ENCODE results near the gene ATAD3B. TPM values are rescaled to one million over a fixed set of nuclear protein-coding genes. Genes with fewer than 3 reads are reported as not detected.

The ATAD3B gene
- total and polyA plus RNA-seq, 4 donors, result 6.4 to 14.3 (median 10.3) TPM

DNA sequence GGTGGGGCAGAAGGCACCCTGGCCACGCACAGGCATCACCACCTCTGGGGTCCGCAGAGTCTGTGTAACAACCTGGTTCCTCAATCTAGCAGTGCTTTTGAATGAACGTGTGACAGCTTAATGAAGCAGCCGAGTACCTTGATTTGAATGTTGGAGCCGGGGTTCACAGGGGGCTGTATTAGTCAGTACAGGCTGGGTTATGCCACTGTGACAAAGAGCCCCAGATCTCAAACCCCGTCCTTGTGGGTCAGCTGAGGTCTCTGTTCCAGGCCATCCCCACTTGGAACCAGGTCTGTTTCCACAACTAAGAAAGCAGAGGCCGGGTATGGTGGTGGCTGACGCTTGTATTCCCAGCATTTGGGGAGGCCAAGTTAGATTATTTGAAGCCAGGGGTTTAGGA is 58.4 kb downstream of the ATAD3B start:
- no peak overlapping the region for H3K4me3 ChIP-seq (ENCODE audit: low read depth in 1 of 3, low read length in 3 of 3)
- no peak overlapping the region for H3K27ac ChIP-seq (ENCODE audit: low read depth in 1 of 2, low read length in 2 of 2)
- no peak overlapping the region for H3K9ac ChIP-seq (ENCODE audit: low read depth in 1 of 2, low read length in 2 of 2)
- 97% methylated on average over 8 of the region's 8 CpGs for WGBS
- no peaks in the 10 kb centered on the region for H3K27me3 ChIP-seq (ENCODE audit: control insufficient read depth in 4 of 4, insufficient read depth in 4 of 4, low read length in 3 of 4)
- DNase-seq (ENCODE audit: low spot score), result no peak
- H3K4me1 ChIP-seq (ENCODE audit: control insufficient read depth in 4 of 4, insufficient read depth in 4 of 4, low read length in 3 of 4), result peaks cover 0 to 2% (median 2%) of the 10 kb centered on the region in 4 donors
- TF ChIP-seq RAD21 (IDR thresholded peaks at IDR 0.05) (no peak), TAF1 (conservative IDR thresholded peaks at IDR 0.05) (no peak), HNF4G (IDR thresholded peaks at IDR 0.05) (no peak), RXRA (IDR thresholded peaks at IDR 0.05) (no peak), REST (IDR thresholded peaks at IDR 0.05) (no peak)
- H3K36me3 ChIP-seq (ENCODE audit: control insufficient read depth in 4 of 4, insufficient read depth in 3 of 4, low read depth in 1 of 4, low read length in 3 of 4), result peaks cover 0 to 22% (median 6%) of the 10 kb centered on the region in 4 donors
- H3K9me3 ChIP-seq (ENCODE audit: control insufficient read depth in 4 of 4, low read length in 3 of 4), result peaks cover 0 to 2% (median 0%) of the 10 kb centered on the region in 4 donors

GRCh38 chr1:1531947-1532346 is 60.4 kb downstream of the ATAD3B start:
- TF ChIP-seq TAF1 (conservative IDR thresholded peaks at IDR 0.05) (no peak), HNF4A (conservative IDR thresholded peaks at IDR 0.05) (no peak), GABPA (IDR thresholded peaks at IDR 0.05 in 1 of 2, conservative IDR thresholded peaks at IDR 0.05 in 1 of 2) (no peak), RXRA (IDR thresholded peaks at IDR 0.05) (no peak), SP1 (IDR thresholded peaks at IDR 0.05) (no peak), FOXA2 (IDR thresholded peaks at IDR 0.05) (no peak), NR2F2 (IDR thresholded peaks at IDR 0.05) (no peak), MAX (IDR thresholded peaks at IDR 0.05) (no peak), REST (IDR thresholded peaks at IDR 0.05) (no peak), HNF4G (IDR thresholded peaks at IDR 0.05) (no peak), EGR1 (IDR thresholded peaks at IDR 0.05; ENCODE audit: low read depth in 2 of 2) (no peak), YY1 (IDR thresholded peaks at IDR 0.05) (no peak), FOXA1 (IDR thresholded peaks at IDR 0.05) (no peak), RAD21 (IDR thresholded peaks at IDR 0.05) (no peak), JUND (IDR thresholded peaks at IDR 0.05) (no peak)
- TF ChIP-seq, protein P1, sequence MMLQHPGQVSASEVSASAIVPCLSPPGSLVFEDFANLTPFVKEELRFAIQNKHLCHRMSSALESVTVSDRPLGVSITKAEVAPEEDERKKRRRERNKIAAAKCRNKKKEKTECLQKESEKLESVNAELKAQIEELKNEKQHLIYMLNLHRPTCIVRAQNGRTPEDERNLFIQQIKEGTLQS (IDR thresholded peaks at IDR 0.05), result no peak
- TF ChIP-seq, protein P2, sequence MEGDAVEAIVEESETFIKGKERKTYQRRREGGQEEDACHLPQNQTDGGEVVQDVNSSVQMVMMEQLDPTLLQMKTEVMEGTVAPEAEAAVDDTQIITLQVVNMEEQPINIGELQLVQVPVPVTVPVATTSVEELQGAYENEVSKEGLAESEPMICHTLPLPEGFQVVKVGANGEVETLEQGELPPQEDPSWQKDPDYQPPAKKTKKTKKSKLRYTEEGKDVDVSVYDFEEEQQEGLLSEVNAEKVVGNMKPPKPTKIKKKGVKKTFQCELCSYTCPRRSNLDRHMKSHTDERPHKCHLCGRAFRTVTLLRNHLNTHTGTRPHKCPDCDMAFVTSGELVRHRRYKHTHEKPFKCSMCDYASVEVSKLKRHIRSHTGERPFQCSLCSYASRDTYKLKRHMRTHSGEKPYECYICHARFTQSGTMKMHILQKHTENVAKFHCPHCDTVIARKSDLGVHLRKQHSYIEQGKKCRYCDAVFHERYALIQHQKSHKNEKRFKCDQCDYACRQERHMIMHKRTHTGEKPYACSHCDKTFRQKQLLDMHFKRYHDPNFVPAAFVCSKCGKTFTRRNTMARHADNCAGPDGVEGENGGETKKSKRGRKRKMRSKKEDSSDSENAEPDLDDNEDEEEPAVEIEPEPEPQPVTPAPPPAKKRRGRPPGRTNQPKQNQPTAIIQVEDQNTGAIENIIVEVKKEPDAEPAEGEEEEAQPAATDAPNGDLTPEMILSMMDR (IDR thresholded peaks at IDR 0.05; ENCODE audit: low read depth, low read length, missing input control), result no peak
- TF ChIP-seq, protein P3, sequence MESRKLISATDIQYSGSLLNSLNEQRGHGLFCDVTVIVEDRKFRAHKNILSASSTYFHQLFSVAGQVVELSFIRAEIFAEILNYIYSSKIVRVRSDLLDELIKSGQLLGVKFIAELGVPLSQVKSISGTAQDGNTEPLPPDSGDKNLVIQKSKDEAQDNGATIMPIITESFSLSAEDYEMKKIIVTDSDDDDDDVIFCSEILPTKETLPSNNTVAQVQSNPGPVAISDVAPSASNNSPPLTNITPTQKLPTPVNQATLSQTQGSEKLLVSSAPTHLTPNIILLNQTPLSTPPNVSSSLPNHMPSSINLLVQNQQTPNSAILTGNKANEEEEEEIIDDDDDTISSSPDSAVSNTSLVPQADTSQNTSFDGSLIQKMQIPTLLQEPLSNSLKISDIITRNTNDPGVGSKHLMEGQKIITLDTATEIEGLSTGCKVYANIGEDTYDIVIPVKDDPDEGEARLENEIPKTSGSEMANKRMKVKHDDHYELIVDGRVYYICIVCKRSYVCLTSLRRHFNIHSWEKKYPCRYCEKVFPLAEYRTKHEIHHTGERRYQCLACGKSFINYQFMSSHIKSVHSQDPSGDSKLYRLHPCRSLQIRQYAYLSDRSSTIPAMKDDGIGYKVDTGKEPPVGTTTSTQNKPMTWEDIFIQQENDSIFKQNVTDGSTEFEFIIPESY (IDR thresholded peaks at IDR 0.05), result no peak
- Histone ChIP-seq H3K9ac (ENCODE audit: low read depth in 1 of 2, low read length in 2 of 2) (no peak overlapping the region), H3K36me3 (ENCODE audit: control insufficient read depth in 4 of 4, insufficient read depth in 3 of 4, low read depth in 1 of 4, low read length in 3 of 4) (peaks cover 0 to 22% (median 6%) of the 10 kb centered on the region in 4 donors), H3K4me3 (ENCODE audit: low read depth in 1 of 3, low read length in 3 of 3) (no peak overlapping the region), H3K4me1 (ENCODE audit: control insufficient read depth in 4 of 4, insufficient read depth in 4 of 4, low read length in 3 of 4) (no peaks in the 10 kb centered on the region), H3K27me3 (ENCODE audit: control insufficient read depth in 4 of 4, insufficient read depth in 4 of 4, low read length in 3 of 4) (no peaks in the 10 kb centered on the region), H3K27ac (ENCODE audit: low read depth in 1 of 2, low read length in 2 of 2) (no peak overlapping the region), H3K9me3 (ENCODE audit: control insufficient read depth in 4 of 4, low read length in 3 of 4) (peaks cover 0 to 2% (median 0%) of the 10 kb centered on the region in 4 donors)
- no peak for DNase-seq (ENCODE audit: low spot score)
- 91% methylated on average over 4 of the region's 4 CpGs for WGBS

Measured in liver (tissue), 9 donors.